CD4-positive, alpha-beta T cell treated with Interleukin-12 subunit alpha and Interleukin-12 subunit beta, for 1 hour (primary cell): ENCODE data around the gene ASB6.

Source experiments
- DNase-seq: peaks from one replicate; pipeline ENCODE4 v3.0.0-alpha.2; 2020

ASB6 gene

GRCh38 chr9:129624947-129625346, 17.0 kb downstream of the ASB6 start:
- peak; percentile 45 for DNase-seq

GRCh38 chr9:129624168-129624759, 17.7 kb downstream of the ASB6 start:
- peak; percentile 74 for DNase-seq

- DNase-seq, result no peak
Observed at GRCh38 chr9:129623331-129623730, 18.6 kb downstream of the ASB6 start.

GRCh38 chr9:129620669-129621295, 21.2 kb downstream of the ASB6 start, which contains the start of gene C9orf50:
Gene C9orf50 (minus strand): TSS chr9:129621101. CDS start chr9:129620574, 527 bp downstream.
- no peak for DNase-seq

- DNase-seq, result no peak
Observed at GRCh38 chr9:129619787-129620668, 21.9 kb downstream of the ASB6 start.

GRCh38 chr9:129617167-129617566, 24.8 kb downstream of the ASB6 start:
- no peak for DNase-seq

GRCh38 chr9:129615407-129616285, 26.3 kb downstream of the ASB6 start:
- no peak for DNase-seq

- DNase-seq, result no peak
Observed at GRCh38 chr9:129614932-129615331, 27.0 kb downstream of the ASB6 start.

- DNase-seq, result no peak
Observed at GRCh38 chr9:129613520-129614175, 28.3 kb downstream of the ASB6 start.

- no peak for DNase-seq
Observed at GRCh38 chr9:129612815-129613519, 29.0 kb downstream of the ASB6 start.

- no peak for DNase-seq
Observed at GRCh38 chr9:129612123-129612522, 29.8 kb downstream of the ASB6 start.

GRCh38 chr9:129611307-129611800, 30.6 kb downstream of the ASB6 start:
- no peak for DNase-seq

GRCh38 chr9:129610473-129611306, 31.3 kb downstream of the ASB6 start:
- peak; percentile 77 for DNase-seq

GRCh38 chr9:129610213-129610472, 31.8 kb downstream of the ASB6 start:
- DNase-seq, result no peak

GRCh38 chr9:129609486-129610212, 32.3 kb downstream of the ASB6 start:
- peak; percentile 86 for DNase-seq

- no peak for DNase-seq
Observed at GRCh38 chr9:129608561-129609481, 33.1 kb downstream of the ASB6 start.

GRCh38 chr9:129607027-129607387, 34.9 kb downstream of the ASB6 start:
- no peak for DNase-seq

GRCh38 chr9:129606161-129607026, 35.6 kb downstream of the ASB6 start:
- no peak for DNase-seq
